NB4 (cell line): ENCODE data around the gene METRNL.

Experiments used
- CTCF ChIP-seq: IDR thresholded peaks from one replicate; pipeline ENCODE4 v1.5.1; 2012; ENCODE audit warnings: low read depth, low read length
- MYC ChIP-seq: IDR thresholded peaks from 2 replicates; pipeline ENCODE4 v1.6.1; 2011; ENCODE audit warnings: low read depth, low read length

- TF ChIP-seq CTCF (no peak), MYC (no peak)
Measured at GRCh38 chr17:83110735-83111134, 31.3 kb downstream of the METRNL start.
